H1 (cell line): ENCODE data around the gene CDKL4. TPM values are rescaled to one million over a fixed set of nuclear protein-coding genes. Genes with fewer than 3 reads are reported as not detected.

Experiments
- CTCF ChIA-PET: fragments of 300-600 bp; sonication (Branson Sonifier 250); formaldehyde crosslinking; loops from one replicate; lab custom pipeline; 2021; ENCODE audit not compliant: partially characterized antibody; lab: Charles Lee
- POLR2A ChIA-PET: fragments of 300-600 bp; sonication (Branson Sonifier 250); formaldehyde crosslinking; loops from one replicate; lab custom pipeline; 2021; ENCODE audit warnings: inconsistent platforms; ENCODE audit not compliant: partially characterized antibody; lab: Charles Lee
- DNase-seq, 2 experiments: peaks; one replicate each; pipeline versions ENCODE4 v3.0.0 to v3.0.0-alpha.2; 2010 to 2022; ENCODE audit warnings: low spot score in 2 of 2, low read depth in 1 of 2, mixed read lengths in 1 of 2
- FAIRE-seq: peaks from 2 replicates; lab custom pipeline; 2011; peaks lifted over from hg19 to GRCh38; lab: Jason Lieb, UNC
- H2AFZ ChIP-seq: 2 replicates; pipeline ENCODE4 v1.8.1; 2012; ENCODE audit warnings: low read length, inconsistent platforms
- H2AK5ac ChIP-seq: 2 replicates; pipeline ENCODE4 v1.6.1; 2013; ENCODE audit warnings: low read depth, low read length
- H2BK120ac ChIP-seq: replicated peaks from 2 replicates; pipeline ENCODE3; 2013; ENCODE audit warnings: low read depth, low read length, inconsistent platforms
- H2BK12ac ChIP-seq: 2 replicates; pipeline ENCODE4 v1.6.1; 2013; ENCODE audit warnings: low read depth, low read length
- H2BK15ac ChIP-seq: 2 replicates; pipeline ENCODE4 v1.6.1; 2013; ENCODE audit warnings: low read length
- H2BK20ac ChIP-seq: 2 replicates; pipeline ENCODE4 v1.6.1; 2013; ENCODE audit warnings: low read length
- H2BK5ac ChIP-seq: 2 replicates; pipeline ENCODE4 v1.6.1; 2013; ENCODE audit warnings: low read depth, low read length
- H3K14ac ChIP-seq: 2 replicates; pipeline ENCODE4 v1.6.1; 2013; ENCODE audit warnings: inconsistent platforms; ENCODE audit not compliant: insufficient read length
- H3K18ac ChIP-seq: 2 replicates; pipeline ENCODE4 v1.6.1; 2013; ENCODE audit warnings: low read length; ENCODE audit errors: extremely low read depth
- H3K23ac ChIP-seq: 2 replicates; pipeline ENCODE4 v1.6.1; 2013; ENCODE audit warnings: inconsistent platforms; ENCODE audit not compliant: insufficient read length
- H3K23me2 ChIP-seq: 2 replicates; pipeline ENCODE4 v1.6.1; 2013; ENCODE audit warnings: low read depth, low read length
- H3K27ac ChIP-seq: 2 replicates; pipeline ENCODE4 v1.6.1; 2011; ENCODE audit warnings: low read depth, low read length, inconsistent platforms
- H3K27me3 ChIP-seq, 4 experiments: replicated peaks in 1 of 4; 1 replicate in 1 of 4; 2 replicates in 3 of 4; pipeline versions ENCODE4 v1.6.1 to v1.8.1; 2011 to 2013; ENCODE audit warnings: low read length in 3 of 4, mild to moderate bottlenecking in 3 of 4, inconsistent platforms in 2 of 4, mixed read lengths in 2 of 4, moderate library complexity in 1 of 4; ENCODE audit not compliant: control insufficient read depth in 3 of 4, insufficient read depth in 3 of 4; ENCODE audit errors: extremely low read depth in 1 of 4
- H3K36me3 ChIP-seq, 4 experiments: 2 replicates each; pipeline versions ENCODE4 v1.6.1 to v1.8.1; 2011 to 2013; ENCODE audit warnings: mild to moderate bottlenecking in 4 of 4, low read length in 3 of 4, moderate library complexity in 2 of 4, control low read depth in 1 of 4, inconsistent platforms in 1 of 4; ENCODE audit not compliant: insufficient read depth in 4 of 4, control insufficient read depth in 2 of 4
- H3K4ac ChIP-seq: replicated peaks from 2 replicates; pipeline ENCODE3; 2013; ENCODE audit warnings: low read length, low read depth, mixed read lengths, inconsistent platforms; ENCODE audit not compliant: insufficient read length
- H3K4me1 ChIP-seq, 4 experiments: replicated peaks in 1 of 4; 1 replicate in 1 of 4; 2 replicates in 3 of 4; pipeline versions ENCODE4 v1.6.1 to v1.8.1; 2011 to 2013; ENCODE audit warnings: low read length in 3 of 4, inconsistent platforms in 2 of 4, mixed read lengths in 1 of 4; ENCODE audit not compliant: insufficient read depth in 4 of 4, control insufficient read depth in 3 of 4
- H3K4me2 ChIP-seq, 2 experiments: 2 replicates each; pipeline versions ENCODE4 v1.6.1 to v1.8.1; 2011 to 2013; ENCODE audit warnings: low read depth in 2 of 2, low read length in 2 of 2, control low read depth in 1 of 2, inconsistent platforms in 1 of 2, mild to moderate bottlenecking in 1 of 2; ENCODE audit not compliant: insufficient read depth in 1 of 2
- H3K4me3 ChIP-seq, 4 experiments: fragments of 200-600, 300-600 bp in 1 of 4; sonication (generic), shearing (Covaris generic), sonication (Bioruptor Twin) in 1 of 4; 2 replicates each; pipeline versions ENCODE4 v1.5.1 to v1.8.1; 2011 to 2016; ENCODE audit warnings: low read length in 4 of 4, low read depth in 3 of 4, control low read depth in 2 of 4, inconsistent platforms in 2 of 4, mild to moderate bottlenecking in 2 of 4, mixed read lengths in 1 of 4, moderate library complexity in 1 of 4; ENCODE audit not compliant: insufficient read depth in 2 of 4; ENCODE audit errors: extremely low read depth in 1 of 4
- H3K56ac ChIP-seq: replicated peaks from 2 replicates; pipeline ENCODE3; 2013; ENCODE audit warnings: low read depth, mild to moderate bottlenecking, mixed read lengths, low read length, inconsistent platforms; ENCODE audit not compliant: insufficient read length
- H3K79me1 ChIP-seq: 2 replicates; pipeline ENCODE4 v1.6.1; 2013; ENCODE audit warnings: low read depth, low read length, control low read depth
- H3K79me2 ChIP-seq, 2 experiments: 2 replicates each; pipeline versions ENCODE4 v1.6.1 to v1.8.1; 2012 to 2013; ENCODE audit warnings: low read length in 2 of 2, mild to moderate bottlenecking in 2 of 2, inconsistent platforms in 1 of 2; ENCODE audit not compliant: insufficient read depth in 2 of 2, control insufficient read depth in 1 of 2
- H3K9ac ChIP-seq, 4 experiments: replicated peaks in 1 of 4; 1 replicate in 1 of 4; 2 replicates in 3 of 4; pipeline versions ENCODE4 v1.6.1 to v1.8.1; 2011 to 2013; ENCODE audit warnings: low read depth in 3 of 4, low read length in 3 of 4, control low read depth in 2 of 4, mild to moderate bottlenecking in 2 of 4, moderate library complexity in 2 of 4, inconsistent platforms in 1 of 4; ENCODE audit errors: extremely low read depth in 1 of 4
- H3K9me3 ChIP-seq, 2 experiments: 2 replicates each; pipeline versions ENCODE4 v1.6.1 to v1.8.1; 2012 to 2013; ENCODE audit warnings: mild to moderate bottlenecking in 2 of 2, moderate library complexity in 2 of 2, control low read depth in 1 of 2, inconsistent platforms in 1 of 2, low read depth in 1 of 2, low read length in 1 of 2, mixed read lengths in 1 of 2; ENCODE audit not compliant: insufficient read depth in 2 of 2
- H4K20me1 ChIP-seq, 2 experiments: replicated peaks in 1 of 2; 2 replicates each; pipeline versions ENCODE3 to v1.8.1; 2011 to 2013; ENCODE audit warnings: inconsistent platforms in 2 of 2, low read length in 2 of 2, mild to moderate bottlenecking in 1 of 2; ENCODE audit not compliant: insufficient read depth in 2 of 2, control insufficient read depth in 1 of 2
- H4K5ac ChIP-seq: 2 replicates; pipeline ENCODE4 v1.6.1; 2013; ENCODE audit warnings: low read length, low read depth, mixed read lengths, inconsistent platforms; ENCODE audit not compliant: insufficient read length
- H4K8ac ChIP-seq: 2 replicates; pipeline ENCODE4 v1.8.0; 2013; ENCODE audit warnings: mild to moderate bottlenecking, moderate library complexity, low read length, inconsistent platforms; ENCODE audit not compliant: insufficient read depth; ENCODE audit errors: extremely low read depth
- H4K91ac ChIP-seq: replicated peaks from 2 replicates; pipeline ENCODE3; 2013; ENCODE audit warnings: low read length, mixed read lengths, inconsistent platforms; ENCODE audit not compliant: insufficient read length
- ATF3 ChIP-seq: IDR thresholded peaks from 2 replicates; pipeline ENCODE4 v1.6.1; 2011; ENCODE audit warnings: low read depth, mild to moderate bottlenecking, low read length; ENCODE audit not compliant: insufficient read depth
- E2F6 ChIP-seq: IDR thresholded peaks from 2 replicates; pipeline ENCODE4 v1.6.1; 2012; ENCODE audit warnings: inconsistent platforms
- EP300 ChIP-seq, 2 experiments: IDR thresholded peaks; 1 replicate in 1 of 2; 2 replicates in 1 of 2; pipeline ENCODE4 v1.6.1; 2011 to 2012; ENCODE audit warnings: low read depth in 2 of 2, low read length in 2 of 2, mild to moderate bottlenecking in 2 of 2, borderline replicate concordance in 1 of 2, inconsistent platforms in 1 of 2, moderate library complexity in 1 of 2
- FOSL1 ChIP-seq: IDR thresholded peaks from 2 replicates; pipeline ENCODE4 v1.6.1; 2011; ENCODE audit warnings: mild to moderate bottlenecking, low read depth, low read length, moderate library complexity; ENCODE audit not compliant: insufficient read depth
- KDM1A ChIP-seq: fragments of 200-600, 300-600 bp; sonication (generic); IDR thresholded peaks from 2 replicates; pipeline ENCODE4 v1.7.1; 2016; ENCODE audit warnings: mild to moderate bottlenecking, low read length, borderline replicate concordance
- PHF8 ChIP-seq: fragments of 200-600 bp; sonication (generic); conservative IDR thresholded peaks from 2 replicates; pipeline ENCODE4 v1.7.1; 2012; ENCODE audit warnings: low read depth, mild to moderate bottlenecking, inconsistent platforms, low read length, moderate library complexity
- RAD21 ChIP-seq, 2 experiments: IDR thresholded peaks in 1 of 2; conservative IDR thresholded peaks in 1 of 2; 2 replicates each; pipeline ENCODE4 v1.6.1; 2011; ENCODE audit warnings: low read depth in 2 of 2, low read length in 2 of 2, improper control_type of control experiment in 1 of 2, inconsistent platforms in 1 of 2, mild to moderate bottlenecking in 1 of 2, moderate library complexity in 1 of 2
- RXRA ChIP-seq: IDR thresholded peaks from 2 replicates; pipeline ENCODE4 v1.6.1; 2011; ENCODE audit warnings: low read depth, mild to moderate bottlenecking, low read length, moderate library complexity; ENCODE audit not compliant: insufficient read depth
- WGBS, 2 experiments: shearing (Covaris generic) in 1 of 2; methylation state at CpG; one replicate each; pipeline versions ENCODE4 v1.1.6 to v1.1.7; 2013 to 2015; ENCODE audit warnings: low lambda C conversion rate in 2 of 2, mixed read lengths in 2 of 2, inconsistent platforms in 1 of 2, low coverage in 1 of 2, missing lambda C conversion rate in 1 of 2; ENCODE audit not compliant: insufficient replicate concordance in 2 of 2, insufficient coverage in 1 of 2, insufficient read length in 1 of 2; ENCODE audit errors: extremely low coverage in 1 of 2, missing lambda C conversion rate in 1 of 2; 5-methylcytosine and 5-hydroxymethylcytosine counted together
- polyA plus RNA-seq, 7 experiments: library from polyadenylated mRNA; depleted of rRNA in 3 of 7; stranded (reverse) in 5 of 7; unstranded in 2 of 7; fragments of >200 nt in 5 of 7; fragments of 200-250 nt in 2 of 7; gene quantifications; 1 replicate in 5 of 7; 2 replicates in 1 of 7; 4 replicates in 1 of 7; pipeline versions ENCODE4 v1.2.1 to v1.2.3, GENCODE V29; 2011 to 2013; ENCODE audit warnings: missing spikeins in 2 of 7, mixed read lengths in 2 of 7
- total RNA-seq: library from RNA; stranded (reverse); fragmentation: NEBNext Ultra II Directional; extraction: Animal tissue kit (Norgen Biotek cat#: 25700); gene quantifications from 2 replicates; pipeline ENCODE4 v1.2.1, GENCODE V29; 2021
- TF ChIP-seq, protein P1 (sequence below): IDR thresholded peaks from 2 replicates; pipeline ENCODE4 v1.6.1; 2012; ENCODE audit warnings: low read length, inconsistent platforms

The CDKL4 gene
- total and polyA plus RNA-seq, 2 of the 8 experiments (the other 6 are each of a cell fraction or from before 2014, with no cell fraction given), result not detected

DNA sequence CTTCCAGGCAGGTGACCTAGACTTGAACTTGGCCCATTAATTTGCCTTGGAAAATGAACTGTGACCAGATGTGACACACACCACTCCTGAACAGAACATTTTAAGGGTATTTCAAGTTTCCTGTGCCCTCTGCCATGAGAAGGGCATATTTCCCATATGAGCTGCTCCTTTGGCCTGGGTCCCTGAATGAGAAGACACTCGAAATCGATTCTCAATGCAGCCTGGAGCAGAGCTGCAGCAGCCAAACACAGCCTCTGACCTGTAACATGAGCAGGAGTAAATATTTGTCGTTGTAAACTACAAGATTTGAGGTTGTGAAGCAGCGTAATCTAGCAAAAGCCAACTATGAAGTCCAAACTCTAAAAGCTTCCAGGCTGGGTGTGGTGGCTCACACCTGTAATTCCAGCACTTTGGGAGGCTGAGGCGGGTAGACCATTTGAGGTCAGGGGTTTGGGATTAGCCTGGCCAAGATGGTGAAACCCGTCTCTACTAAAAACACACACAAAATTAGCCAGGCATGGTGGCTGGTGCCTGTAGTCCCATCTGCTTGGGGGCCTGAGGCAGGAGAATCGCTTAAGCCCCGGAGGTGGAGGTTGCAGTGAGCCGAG is 92.8 kb downstream of the CDKL4 start:
- H2BK12ac ChIP-seq, result no peak overlapping the region
- H4K20me1 ChIP-seq, result no peaks in the 10 kb centered on the region
- H3K23me2 ChIP-seq, result no peaks in the 10 kb centered on the region
- H3K14ac ChIP-seq, result no peak overlapping the region
- H3K79me2 ChIP-seq, result no peaks in the 10 kb centered on the region
- TF ChIP-seq, protein P1, sequence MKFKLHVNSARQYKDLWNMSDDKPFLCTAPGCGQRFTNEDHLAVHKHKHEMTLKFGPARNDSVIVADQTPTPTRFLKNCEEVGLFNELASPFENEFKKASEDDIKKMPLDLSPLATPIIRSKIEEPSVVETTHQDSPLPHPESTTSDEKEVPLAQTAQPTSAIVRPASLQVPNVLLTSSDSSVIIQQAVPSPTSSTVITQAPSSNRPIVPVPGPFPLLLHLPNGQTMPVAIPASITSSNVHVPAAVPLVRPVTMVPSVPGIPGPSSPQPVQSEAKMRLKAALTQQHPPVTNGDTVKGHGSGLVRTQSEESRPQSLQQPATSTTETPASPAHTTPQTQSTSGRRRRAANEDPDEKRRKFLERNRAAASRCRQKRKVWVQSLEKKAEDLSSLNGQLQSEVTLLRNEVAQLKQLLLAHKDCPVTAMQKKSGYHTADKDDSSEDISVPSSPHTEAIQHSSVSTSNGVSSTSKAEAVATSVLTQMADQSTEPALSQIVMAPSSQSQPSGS, result no peak
- TF ChIP-seq ATF3 (no peak), RXRA (no peak), FOSL1 (no peak), KDM1A (no peak), EP300 (IDR thresholded peaks at IDR 0.05; ENCODE audit: borderline replicate concordance in 1 of 2, low read depth in 2 of 2, low read length in 2 of 2) (no peak), E2F6 (no peak), RAD21 (IDR thresholded peaks at IDR 0.05 in 1 of 2, conservative IDR thresholded peaks at IDR 0.05 in 1 of 2; ENCODE audit: low read depth in 2 of 2, low read length in 2 of 2) (no peak), PHF8 (no peak)
- 79% methylated on average over 9 of the region's 9 CpGs; no CpG with 5 or more reads in 1 of the 2 experiments for WGBS, 2 experiments
- ChIA-PET POLR2A (no interaction called here), CTCF (interaction anchor here (0.6 to 1.1 kb wide), 2 partner anchors 8 to 11 kb away, joined by 3 read pairs; no protein-coding TSS in a partner anchor)
- no peak overlapping the region for H3K4me3 ChIP-seq
- no peak overlapping the region for H4K91ac ChIP-seq
- no peak overlapping the region for H4K5ac ChIP-seq
- no peak overlapping the region for H2BK15ac ChIP-seq
- H3K4me1 ChIP-seq, result peaks cover 0 to 4% (median 0%) of the 10 kb centered on the region in 4 experiments; a peak in 1 of 7 replicates
- H2BK20ac ChIP-seq, result no peak overlapping the region
- DNase-seq (no peak), FAIRE-seq (no peak)
- no peak overlapping the region for H3K9ac ChIP-seq
- H3K4ac ChIP-seq, result no peak overlapping the region
- no peak overlapping the region for H3K4me2 ChIP-seq
- H3K36me3 ChIP-seq, result no peaks in the 10 kb centered on the region
- no peak overlapping the region for H3K18ac ChIP-seq
- no peak overlapping the region for H3K23ac ChIP-seq
- no peak overlapping the region for H2AFZ ChIP-seq
- no peak overlapping the region for H3K56ac ChIP-seq
- H3K9me3 ChIP-seq, result no peaks in the 10 kb centered on the region
- no peaks in the 10 kb centered on the region for H3K79me1 ChIP-seq
- H3K27me3 ChIP-seq, result no peaks in the 10 kb centered on the region
- no peak overlapping the region for H2BK120ac ChIP-seq
- no peak overlapping the region for H4K8ac ChIP-seq
- H2AK5ac ChIP-seq, result no peak overlapping the region
- no peak overlapping the region for H2BK5ac ChIP-seq
- no peak overlapping the region for H3K27ac ChIP-seq
